Activated T-helper 1 cell treated with anti-CD3 and anti-CD28 coated beads, Interleukin-12 subunit alpha, Interleukin-12 subunit beta, Interleukin-2, Interleukin-4 antibody, amounts not matched to agents 30 ng/mL and 10 ng/mL and 1 ng/mL, durations not matched to agents 14 hours and 24 hours and 36 hours (primary cell): ENCODE data around the gene C1QL4. TPM values are rescaled to one million over a fixed set of nuclear protein-coding genes. Genes with fewer than 3 reads are reported as not detected.
A peak's percentile ranks its signal among the peaks of the same experiment; 100 is the strongest.
"Not testable (repeated sequence)": the region's sequence is repeated elsewhere in the genome, so short reads cannot be mapped to it uniquely, and the experiment has no call there.

Source experiments
- DNase-seq: peaks from one replicate; pipeline ENCODE4 v3.0.0; 2021; ENCODE audit warnings: low spot score
- H3K27ac Mint-ChIP-seq: one replicate; pipeline ENCODE4 v1.8.0; 2021; ENCODE audit warnings: mild to moderate bottlenecking, mixed read lengths
- H3K27me3 Mint-ChIP-seq: one replicate; pipeline ENCODE4 v1.8.0; 2022; ENCODE audit warnings: mild to moderate bottlenecking, moderate library complexity, mixed read lengths; ENCODE audit not compliant: insufficient read depth
- H3K36me3 Mint-ChIP-seq: one replicate; pipeline ENCODE4 v1.8.0; 2021; ENCODE audit warnings: low read depth, mixed read lengths
- H3K4me1 Mint-ChIP-seq: one replicate; pipeline ENCODE4 v1.8.0; 2021; ENCODE audit warnings: low read depth, mixed read lengths
- H3K4me3 Mint-ChIP-seq: one replicate; pipeline ENCODE4 v1.8.0; 2021; ENCODE audit warnings: mild to moderate bottlenecking, moderate library complexity, mixed read lengths
- H3K9me3 Mint-ChIP-seq: one replicate; pipeline ENCODE4 v1.8.0; 2021; ENCODE audit warnings: mixed read lengths
- intact Hi-C: fragments of 100-400 bp; cut with micrococcal nuclease; formaldehyde crosslinking; loops from one replicate; pipeline ENCODE4 v1.15.1; 2024
- total RNA-seq: library from RNA; stranded (reverse); gene quantifications from 2 replicates; pipeline ENCODE4 v1.2.3, GENCODE V29; 2022

Gene C1QL4
- total RNA-seq, 1 donor from 2014 or later: not detected

- Mint-ChIP-seq H3K9me3 (no peaks in the 10 kb centered on the region), H3K27me3 (peaks cover 7% of the 10 kb centered on the region), H3K27ac (no peak overlapping the region), H3K4me3 (no peak overlapping the region), H3K4me1 (peaks cover 19% of the 10 kb centered on the region), H3K36me3 (peaks cover 45% of the 10 kb centered on the region)
- no peak for DNase-seq
- intact Hi-C loops: no loop called here
These were observed 9.1 kb downstream of the C1QL4 start for GRCh38 chr12:49327887-49328286.

DNA sequence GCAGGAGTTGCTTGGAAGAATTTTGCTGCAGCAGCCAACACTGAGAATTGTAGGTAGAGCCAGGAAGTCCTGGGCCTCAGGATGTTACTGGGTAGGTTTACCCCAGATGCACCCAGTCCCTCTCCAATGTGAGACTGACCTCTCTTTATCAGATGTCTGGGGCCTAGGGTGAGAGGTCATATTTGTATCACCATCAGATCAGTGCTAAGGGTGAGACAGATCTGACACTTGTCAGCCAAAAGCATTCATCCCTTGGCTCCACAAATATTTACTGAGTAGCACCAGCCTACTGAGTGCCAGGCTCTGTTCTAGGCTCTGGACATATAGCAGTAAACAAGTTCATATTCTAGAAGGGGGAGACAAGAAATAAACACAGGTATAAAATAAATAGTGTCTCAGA, 9.6 kb downstream of the C1QL4 start:
- H3K4me3 Mint-ChIP-seq: no peak overlapping the region
- peaks cover 45% of the 10 kb centered on the region for H3K36me3 Mint-ChIP-seq

GRCh38 chr12:49325606-49326005, 11.4 kb downstream of the C1QL4 start:
- Mint-ChIP-seq H3K9me3 (no peaks in the 10 kb centered on the region), H3K36me3 (peaks cover 28% of the 10 kb centered on the region), H3K27ac (no peak overlapping the region), H3K4me3 (no peak overlapping the region), H3K4me1 (peaks cover 28% of the 10 kb centered on the region), H3K27me3 (no peaks in the 10 kb centered on the region)
- DNase-seq: no peak
- intact Hi-C loops: no loop called here

More for the DNA sequence above, 9.6 kb downstream of the C1QL4 start:
- Mint-ChIP-seq H3K27ac (no peak overlapping the region), H3K9me3 (no peaks in the 10 kb centered on the region), H3K27me3 (peaks cover 3% of the 10 kb centered on the region), H3K4me1 (peaks cover 18% of the 10 kb centered on the region)
- intact Hi-C loops: no loop called here
- no peak for DNase-seq

- no peaks in the 10 kb centered on the region for H3K9me3 Mint-ChIP-seq
- H3K27me3 Mint-ChIP-seq: peaks cover 4% of the 10 kb centered on the region
- H3K36me3 Mint-ChIP-seq: peaks cover 23% of the 10 kb centered on the region
- no peak for DNase-seq
- peak overlapping the region; percentile 96 for H3K4me3 Mint-ChIP-seq
- peaks cover 28% of the 10 kb centered on the region for H3K4me1 Mint-ChIP-seq
- intact Hi-C loops: loop anchor here (1.0 to 5.0 kb wide), 9 partner anchors 14 to 299 kb away; partner anchors contain the start of genes C1QL4, KMT2D, TUBA1A and TUBA1C
- peak overlapping the region; percentile 94 for H3K27ac Mint-ChIP-seq
These were observed 13.4 kb downstream of the C1QL4 start for GRCh38 chr12:49323524-49324097.

- peaks cover 28% of the 10 kb centered on the region for H3K4me1 Mint-ChIP-seq
- intact Hi-C loops: loop anchor here (1.0 to 5.0 kb wide), 10 partner anchors 14 to 299 kb away; partner anchors contain the start of genes C1QL4, KMT2D, TUBA1A and TUBA1C
- H3K9me3 Mint-ChIP-seq: no peaks in the 10 kb centered on the region
- peaks cover 20% of the 10 kb centered on the region for H3K36me3 Mint-ChIP-seq
- DNase-seq: peak; percentile 97
- peak within 1 kb of the TSS; percentile 96 for H3K4me3 Mint-ChIP-seq
- H3K27ac Mint-ChIP-seq: peak within 1 kb of the TSS; percentile 94
- H3K27me3 Mint-ChIP-seq: peaks cover 4% of the 10 kb centered on the region
These were observed 14.1 kb downstream of the C1QL4 start, which contains the start of gene TROAP for GRCh38 chr12:49322708-49323523. TSS of gene TROAP (plus strand) at chr12:49323255. CDS start at chr12:49323609, 354 bp downstream.

- Mint-ChIP-seq H3K4me1 (peaks cover 28% of the 10 kb centered on the region), H3K9me3 (no peaks in the 10 kb centered on the region), H3K27me3 (peaks cover 6% of the 10 kb centered on the region), H3K4me3 (peak overlapping the region; percentile 96), H3K36me3 (peaks cover 16% of the 10 kb centered on the region), H3K27ac (peak overlapping the region; percentile 87)
- intact Hi-C loops: loop anchor here (1.0 to 5.0 kb wide), 2 partner anchors 192 to 260 kb away; partner anchors contain the start of gene KMT2D
- DNase-seq: no peak
These were observed 14.7 kb downstream of the C1QL4 start for GRCh38 chr12:49322367-49322707.

- H3K27ac Mint-ChIP-seq, H3K9me3 Mint-ChIP-seq, H3K27me3 Mint-ChIP-seq, DNase-seq, H3K36me3 Mint-ChIP-seq: not testable (repeated sequence)
- Mint-ChIP-seq H3K4me3 (peak overlapping the region; percentile 65), H3K4me1 (peaks cover 28% of the 10 kb centered on the region)
- intact Hi-C loops: loop anchor here (5.0 kb wide), 1 partner anchor 258 kb away; the partner anchor contains the start of gene KMT2D
These were observed 16.4 kb downstream of the C1QL4 start for GRCh38 chr12:49320411-49321103.

GRCh38 chr12:49317118-49317517, 19.9 kb downstream of the C1QL4 start:
- H3K4me3 Mint-ChIP-seq, H3K4me1 Mint-ChIP-seq, H3K9me3 Mint-ChIP-seq, DNase-seq, H3K27ac Mint-ChIP-seq, intact Hi-C loops, H3K36me3 Mint-ChIP-seq: not testable (repeated sequence)
- H3K27me3 Mint-ChIP-seq: peaks cover 14% of the 10 kb centered on the region

- H3K27ac Mint-ChIP-seq: no peak overlapping the region
- no peaks in the 10 kb centered on the region for H3K9me3 Mint-ChIP-seq
- no peaks in the 10 kb centered on the region for H3K4me1 Mint-ChIP-seq
- no peak overlapping the region for H3K4me3 Mint-ChIP-seq
- peaks cover 30% of the 10 kb centered on the region for H3K27me3 Mint-ChIP-seq
- intact Hi-C loops: no loop called here
- no peak for DNase-seq
- no peaks in the 10 kb centered on the region for H3K36me3 Mint-ChIP-seq
These were observed 22.2 kb downstream of the C1QL4 start for GRCh38 chr12:49314811-49315210.

DNA sequence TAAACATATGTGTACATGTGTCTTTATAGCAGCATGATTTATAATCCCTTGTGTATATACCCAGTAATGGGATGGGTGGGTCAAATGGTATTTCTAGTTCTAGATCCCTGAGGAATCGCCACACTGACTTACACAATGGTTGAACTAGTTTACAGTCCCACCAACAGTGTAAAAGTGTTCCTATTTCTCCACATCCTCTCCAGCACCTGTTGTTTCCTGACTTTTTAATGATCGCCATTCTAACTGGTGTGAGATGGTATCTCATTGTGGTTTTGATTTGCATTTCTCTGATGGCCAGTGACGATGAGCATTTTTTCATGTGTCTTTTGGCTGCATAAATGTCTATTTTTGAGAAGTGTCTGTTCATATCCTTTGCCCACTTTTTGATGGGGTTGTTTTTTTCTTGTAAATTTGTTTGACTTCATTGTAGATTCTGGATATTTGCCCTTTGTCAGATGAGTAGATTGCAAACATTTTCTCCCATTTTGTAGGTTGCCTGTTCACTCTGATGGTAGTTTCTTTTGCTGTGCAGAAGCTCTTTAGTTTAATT, 26.5 kb downstream of the C1QL4 start:
- H3K4me3 Mint-ChIP-seq, H3K4me1 Mint-ChIP-seq, H3K27ac Mint-ChIP-seq, H3K9me3 Mint-ChIP-seq, intact Hi-C loops, DNase-seq, H3K36me3 Mint-ChIP-seq: not testable (repeated sequence)
- H3K27me3 Mint-ChIP-seq: peaks cover 47% of the 10 kb centered on the region

GRCh38 chr12:49309386-49309785, 27.6 kb downstream of the C1QL4 start:
- intact Hi-C loops: no loop called here
- H3K36me3 Mint-ChIP-seq: no peaks in the 10 kb centered on the region
- no peaks in the 10 kb centered on the region for H3K4me1 Mint-ChIP-seq
- H3K4me3 Mint-ChIP-seq: no peak overlapping the region
- DNase-seq: no peak
- H3K27ac Mint-ChIP-seq: no peak overlapping the region
- no peaks in the 10 kb centered on the region for H3K9me3 Mint-ChIP-seq
- peaks cover 47% of the 10 kb centered on the region for H3K27me3 Mint-ChIP-seq

- Mint-ChIP-seq H3K4me1 (peaks cover 6% of the 10 kb centered on the region), H3K4me3 (no peak overlapping the region), H3K36me3 (no peaks in the 10 kb centered on the region), H3K27ac (no peak overlapping the region), H3K27me3 (peaks cover 43% of the 10 kb centered on the region), H3K9me3 (no peaks in the 10 kb centered on the region)
- intact Hi-C loops: no loop called here
- DNase-seq: no peak
These were observed 31.1 kb downstream of the C1QL4 start for GRCh38 chr12:49305762-49306510.
